B cell (primary cell): ENCODE results near the gene DIAPH1. TPM values are rescaled to one million over a fixed set of nuclear protein-coding genes. Genes with fewer than 3 reads are reported as not detected.

Source experiments
- ATAC-seq: fragments of 200-7000 bp; cut with Tn5 transposase; one replicate; pipeline ENCODE4 v1.10.0; 2021; ENCODE audit warnings: low read depth, mild to moderate bottlenecking, moderate number of reproducible peaks, moderate library complexity
- CTCF ChIA-PET: fragments of 350-600 bp; sonication (Branson Sonifier 250); formaldehyde crosslinking; loops from one replicate; lab custom pipeline; 2021; ENCODE audit warnings: antibody characterized with exemption, inconsistent platforms; lab: Charles Lee
- POLR2A ChIA-PET: fragments of 350-600 bp; sonication (Branson Sonifier 250); formaldehyde crosslinking; loops from one replicate; lab custom pipeline; 2021; ENCODE audit warnings: antibody characterized with exemption; lab: Charles Lee
- DNase-seq: peaks from one replicate; pipeline ENCODE4 v3.0.0; 2013
- H2AFZ ChIP-seq: 2 replicates; pipeline ENCODE4 v1.6.1; 2012; ENCODE audit warnings: mild to moderate bottlenecking, low read depth, low read length; ENCODE audit not compliant: insufficient read depth, poor library complexity, severe bottlenecking
- H3K27ac ChIP-seq, 2 donors: 1 replicate in 1 of 2; 2 replicates in 1 of 2; pipeline ENCODE4 v1.5.1; 2012 to 2013; ENCODE audit warnings: low read length in 2 of 2, mild to moderate bottlenecking in 2 of 2, moderate library complexity in 1 of 2
- H3K27me3 ChIP-seq, 4 experiments: fragments of 200-600 bp in 1 of 4; sonication (generic) in 1 of 4; replicated peaks in 1 of 4; 1 replicate in 2 of 4; 2 replicates in 2 of 4; pipeline versions ENCODE4 v1.6.1 to v1.7.0; 2013 to 2016; ENCODE audit warnings: low read length in 3 of 4, mild to moderate bottlenecking in 2 of 4, mixed read lengths in 1 of 4, moderate library complexity in 1 of 4; ENCODE audit not compliant: insufficient read depth in 4 of 4, control insufficient read depth in 3 of 4; ENCODE audit errors: control extremely low read depth in 1 of 4
- H3K36me3 ChIP-seq, 2 experiments: replicated peaks in 1 of 2; 1 replicate in 1 of 2; 2 replicates in 1 of 2; pipeline versions ENCODE4 v1.6.1 to v1.7.1; 2013; ENCODE audit warnings: low read length in 1 of 2; ENCODE audit not compliant: insufficient read depth in 2 of 2, control insufficient read depth in 1 of 2; ENCODE audit errors: control extremely low read depth in 1 of 2, extremely low read depth in 1 of 2
- H3K4me1 ChIP-seq, 2 donors: fragments of 200-600 bp in 1 of 2; sonication (generic) in 1 of 2; 1 replicate in 1 of 2; 2 replicates in 1 of 2; pipeline versions ENCODE4 v1.5.1 to v1.6.1; 2013 to 2017; ENCODE audit warnings: low read length in 2 of 2; ENCODE audit not compliant: control insufficient read depth in 2 of 2, insufficient read depth in 2 of 2
- H3K4me2 ChIP-seq: replicated peaks from 2 replicates; pipeline ENCODE3; 2012; ENCODE audit warnings: mild to moderate bottlenecking, low read depth, low read length; ENCODE audit not compliant: poor library complexity, severe bottlenecking
- H3K4me3 ChIP-seq, 5 experiments: fragments of 200-600 bp in 1 of 5; sonication (generic) in 1 of 5; 1 replicate in 3 of 5; 2 replicates in 2 of 5; pipeline versions ENCODE4 v1.5.1 to v1.7.0; 2011 to 2016; ENCODE audit warnings: low read length in 4 of 5, mild to moderate bottlenecking in 4 of 5, low read depth in 2 of 5, control low read depth in 1 of 5, moderate library complexity in 1 of 5; ENCODE audit not compliant: insufficient read depth in 1 of 5; ENCODE audit errors: control extremely low read depth in 1 of 5, extremely low read depth in 1 of 5
- H3K79me2 ChIP-seq: fragments of 200-600 bp; sonication (generic); one replicate; pipeline ENCODE4 v1.6.0; 2016; ENCODE audit warnings: low read length; ENCODE audit not compliant: control insufficient read depth, insufficient read depth
- H3K9ac ChIP-seq: fragments of 200-600 bp; sonication (generic); 2 replicates; pipeline ENCODE4 v1.6.1; 2017; ENCODE audit warnings: mild to moderate bottlenecking, low read length, moderate library complexity
- H3K9me3 ChIP-seq, 3 donors: one replicate each; pipeline versions ENCODE4 v1.6.1 to v1.7.1; 2013; ENCODE audit warnings: low read length in 2 of 3; ENCODE audit not compliant: control insufficient read depth in 2 of 3, insufficient read depth in 1 of 3; ENCODE audit errors: control extremely low read depth in 1 of 3
- H4K20me1 ChIP-seq: 2 replicates; pipeline ENCODE4 v1.6.0; 2012; ENCODE audit warnings: mild to moderate bottlenecking, low read length; ENCODE audit not compliant: insufficient read depth, control insufficient read depth, poor library complexity, severe bottlenecking
- H3K27ac Mint-ChIP-seq: one replicate; pipeline ENCODE4 v1.8.0; 2021; ENCODE audit warnings: mixed read lengths
- H3K27me3 Mint-ChIP-seq: one replicate; pipeline ENCODE4 v1.8.0; 2021; ENCODE audit warnings: mixed read lengths
- H3K4me1 Mint-ChIP-seq: one replicate; pipeline ENCODE4 v1.8.0; 2021; ENCODE audit warnings: mixed read lengths
- H3K4me3 Mint-ChIP-seq: one replicate; pipeline ENCODE4 v1.8.0; 2021; ENCODE audit warnings: mixed read lengths
- H3K9me3 Mint-ChIP-seq: one replicate; pipeline ENCODE4 v1.8.0; 2022; ENCODE audit warnings: mixed read lengths; ENCODE audit not compliant: insufficient read depth
- EZH2 ChIP-seq: IDR thresholded peaks from 2 replicates; pipeline ENCODE4 v1.6.1; 2012; ENCODE audit warnings: borderline replicate concordance, low read depth, mild to moderate bottlenecking, moderate library complexity, low read length; ENCODE audit not compliant: insufficient read depth, poor library complexity, severe bottlenecking
- WGBS: methylation state at CpG from one replicate; pipeline ENCODE4 v1.1.5; 2013; ENCODE audit warnings: missing lambda C conversion rate; ENCODE audit not compliant: insufficient coverage; 5-methylcytosine and 5-hydroxymethylcytosine counted together
- intact Hi-C: fragments of 100-400 bp; cut with micrococcal nuclease; formaldehyde crosslinking; loops from one replicate; pipeline ENCODE4 v1.10.0; 2022
- polyA plus RNA-seq: library from polyadenylated mRNA; depleted of rRNA; stranded (reverse); fragments of >200 nt; gene quantifications from 2 replicates; pipeline ENCODE4 v1.2.3, GENCODE V29; 2012
- total RNA-seq, 2 donors: library from RNA; stranded (reverse); fragments of 120-200 nt in 1 of 2; gene quantifications; 1 replicate in 1 of 2; 2 replicates in 1 of 2; pipeline versions ENCODE4 v1.2.3 to v1.2.4, GENCODE V29; 2013 to 2022
- TF ChIP-seq, protein P1 (sequence below): fragments of 200-600 bp; IDR thresholded peaks from one replicate; pipeline ENCODE4 v1.8.0; 2022; ENCODE audit warnings: antibody characterized with exemption, mild to moderate bottlenecking

DIAPH1 gene
- total and polyA plus RNA-seq, 2 donors (not counting 1 experiment from before 2014, with no cell fraction given), result 59.7 to 113 TPM

DNA sequence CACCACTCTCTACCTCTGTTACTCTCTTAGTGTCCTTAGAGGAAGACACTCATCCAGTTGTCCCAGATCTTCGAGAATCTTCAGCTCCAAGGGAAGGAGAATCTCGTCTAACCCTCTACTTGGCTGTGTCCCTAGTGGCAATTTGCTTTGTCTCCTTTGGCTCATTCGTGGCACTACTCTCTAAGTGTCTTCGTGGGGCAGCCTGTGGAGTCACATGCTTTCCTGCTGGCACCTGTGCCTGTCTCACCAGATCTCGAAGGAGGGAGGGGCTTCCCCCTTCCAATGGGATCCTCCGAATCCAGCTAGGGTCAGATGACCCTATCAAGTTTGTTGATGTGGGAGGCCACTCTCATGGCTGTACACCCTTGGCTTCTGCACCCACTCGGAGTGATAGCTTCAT is 131.7 kb downstream of the DIAPH1 start:
- Histone ChIP-seq H3K4me3 (no peak overlapping the region), H3K36me3 (no peaks in the 10 kb centered on the region), H3K9ac (no peak overlapping the region), H3K4me1 (peaks cover 27 to 28% of the 10 kb centered on the region in 2 donors), H3K27ac (no peak overlapping the region), H3K79me2 (no peaks in the 10 kb centered on the region), H4K20me1 (no peaks in the 10 kb centered on the region), H3K27me3 (peaks cover 0 to 73% (median 37%) of the 10 kb centered on the region in 4 experiments), H3K4me2 (no peak overlapping the region), H2AFZ (no peak overlapping the region), H3K9me3 (peaks cover 0 to 23% (median 0%) of the 10 kb centered on the region in 3 donors)
- WGBS, result 87% methylated on average over 5 of the region's 7 CpGs
- no peak overlapping the region for H3K4me3 Mint-ChIP-seq
- intact Hi-C loops, result no loop called here
- ChIA-PET CTCF (interaction anchor here (0.5 to 2.2 kb wide), 5 partner anchors 11 to 767 kb away, joined by 3 to 9 read pairs (median 6); partner anchors contain the start of gene PCDHGC3), POLR2A (no interaction called here)
- H3K9me3 Mint-ChIP-seq, result no peaks in the 10 kb centered on the region
- H3K27me3 Mint-ChIP-seq, result peaks cover 79% of the 10 kb centered on the region
- peaks cover 26% of the 10 kb centered on the region for H3K4me1 Mint-ChIP-seq
- TF ChIP-seq EZH2, result no peak
- TF ChIP-seq, protein P1, sequence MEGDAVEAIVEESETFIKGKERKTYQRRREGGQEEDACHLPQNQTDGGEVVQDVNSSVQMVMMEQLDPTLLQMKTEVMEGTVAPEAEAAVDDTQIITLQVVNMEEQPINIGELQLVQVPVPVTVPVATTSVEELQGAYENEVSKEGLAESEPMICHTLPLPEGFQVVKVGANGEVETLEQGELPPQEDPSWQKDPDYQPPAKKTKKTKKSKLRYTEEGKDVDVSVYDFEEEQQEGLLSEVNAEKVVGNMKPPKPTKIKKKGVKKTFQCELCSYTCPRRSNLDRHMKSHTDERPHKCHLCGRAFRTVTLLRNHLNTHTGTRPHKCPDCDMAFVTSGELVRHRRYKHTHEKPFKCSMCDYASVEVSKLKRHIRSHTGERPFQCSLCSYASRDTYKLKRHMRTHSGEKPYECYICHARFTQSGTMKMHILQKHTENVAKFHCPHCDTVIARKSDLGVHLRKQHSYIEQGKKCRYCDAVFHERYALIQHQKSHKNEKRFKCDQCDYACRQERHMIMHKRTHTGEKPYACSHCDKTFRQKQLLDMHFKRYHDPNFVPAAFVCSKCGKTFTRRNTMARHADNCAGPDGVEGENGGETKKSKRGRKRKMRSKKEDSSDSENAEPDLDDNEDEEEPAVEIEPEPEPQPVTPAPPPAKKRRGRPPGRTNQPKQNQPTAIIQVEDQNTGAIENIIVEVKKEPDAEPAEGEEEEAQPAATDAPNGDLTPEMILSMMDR, result no peak
- no peak for ATAC-seq
- DNase-seq, result no peak
- no peak overlapping the region for H3K27ac Mint-ChIP-seq

DNA sequence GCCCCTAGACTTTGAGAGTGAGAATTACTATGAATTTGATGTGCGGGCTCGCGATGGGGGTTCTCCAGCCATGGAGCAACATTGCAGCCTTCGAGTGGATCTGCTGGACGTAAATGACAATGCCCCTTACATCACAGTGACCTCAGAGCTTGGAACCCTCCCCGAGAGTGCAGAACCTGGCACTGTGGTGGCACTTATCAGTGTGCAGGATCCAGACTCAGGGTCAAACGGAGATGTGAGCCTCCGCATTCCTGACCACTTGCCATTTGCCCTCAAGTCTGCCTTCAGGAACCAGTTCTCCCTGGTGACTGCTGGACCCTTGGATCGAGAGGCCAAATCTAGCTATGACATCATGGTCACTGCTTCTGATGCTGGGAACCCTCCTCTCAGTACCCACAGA is 132.7 kb downstream of the DIAPH1 start:
- Mint-ChIP-seq H3K4me3 (no peak overlapping the region), H3K27me3 (peaks cover 79% of the 10 kb centered on the region)
- CTCF ChIA-PET, result interaction anchor here (1.2 to 3.0 kb wide), 5 partner anchors 10 to 55 kb away, joined by 3 to 10 read pairs (median 8); partner anchors contain the start of genes PCDHGA12 and PCDHGC3

More for the DNA sequence above, 132.7 kb downstream of the DIAPH1 start:
- ATAC-seq, result no peak
- Histone ChIP-seq H3K9me3 (peaks cover 0 to 14% (median 0%) of the 10 kb centered on the region in 3 donors), H3K4me2 (no peak overlapping the region), H3K79me2 (no peaks in the 10 kb centered on the region), H3K27ac (no peak overlapping the region), H3K36me3 (no peaks in the 10 kb centered on the region), H3K9ac (no peak overlapping the region), H4K20me1 (no peaks in the 10 kb centered on the region), H3K4me3 (no peak overlapping the region), H3K27me3 (peaks cover 0 to 63% (median 35%) of the 10 kb centered on the region in 4 experiments), H3K4me1 (peaks cover 18% of the 10 kb centered on the region in 2 donors), H2AFZ (no peak overlapping the region)
- 90% methylated on average over 9 of the region's 9 CpGs for WGBS
- intact Hi-C loops, result no loop called here
- H3K9me3 Mint-ChIP-seq, result no peaks in the 10 kb centered on the region
- TF ChIP-seq EZH2, result no peak
- H3K27ac Mint-ChIP-seq, result no peak overlapping the region
- POLR2A ChIA-PET, result no interaction called here
- H3K4me1 Mint-ChIP-seq, result peaks cover 20% of the 10 kb centered on the region
- DNase-seq, result no peak
